Measurements from ENCODE around the gene HIVEP3. TPM values are rescaled to one million over a fixed set of nuclear protein-coding genes. Genes with fewer than 3 reads are reported as not detected.

HIVEP3 gene
- total RNA-seq, 2 experiments from 2014 or later: 18.6 to 20.4 TPM

- Mint-ChIP-seq H3K9me3 (no peaks in the 10 kb centered on the region), H3K4me3 (no peak overlapping the region), H3K4me1 (ENCODE audit: low read depth) (no peaks in the 10 kb centered on the region), H3K36me3 (ENCODE audit: low read depth) (no peaks in the 10 kb centered on the region), H3K27me3 (no peaks in the 10 kb centered on the region), H3K27ac (no peak overlapping the region)
- intact Hi-C loops (cut with micrococcal nuclease): no loop called here
- ChIA-PET POLR2A (no interaction called here), CTCF (no interaction called here)
- ATAC-seq (no peak), DNase-seq (no peak)
- TF ChIP-seq CTCF (IDR thresholded peaks at IDR 0.05): no peak
Measured at GRCh38 chr1:41468122-41468762, 450.5 kb downstream of the HIVEP3 start.

- no peak for TF ChIP-seq CTCF (IDR thresholded peaks at IDR 0.05)
- POLR2A ChIA-PET: no interaction called here
- Mint-ChIP-seq H3K4me1 (ENCODE audit: low read depth) (no peaks in the 10 kb centered on the region), H3K27me3 (no peaks in the 10 kb centered on the region), H3K27ac (no peak overlapping the region), H3K36me3 (ENCODE audit: low read depth) (no peaks in the 10 kb centered on the region), H3K9me3 (no peaks in the 10 kb centered on the region), H3K4me3 (no peak overlapping the region)
- ATAC-seq (no peak), DNase-seq (no peak)
- CTCF ChIA-PET: no interaction called here
- intact Hi-C loops (cut with micrococcal nuclease): no loop called here
Measured at GRCh38 chr1:41467673-41468072, 451.0 kb downstream of the HIVEP3 start.

DNA sequence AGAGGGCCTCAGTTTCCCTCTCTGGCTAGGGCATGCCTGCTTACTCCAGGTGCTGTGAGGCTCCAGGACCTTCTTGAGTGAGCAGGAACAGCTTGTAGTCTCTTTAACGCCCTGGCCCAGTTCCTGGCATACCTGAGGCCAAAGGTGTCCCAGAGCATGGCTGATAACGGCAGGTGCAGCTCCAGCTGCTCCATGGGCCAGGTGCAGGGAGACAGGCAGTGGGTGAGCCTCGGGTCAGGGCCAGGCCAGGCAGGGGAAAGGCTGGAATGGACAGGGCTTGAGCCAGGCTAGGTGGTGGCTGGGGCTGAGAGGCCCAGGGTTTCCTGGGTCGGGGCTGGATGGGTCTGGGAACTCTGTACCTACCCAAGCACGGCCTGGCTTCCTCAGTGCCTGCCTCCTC, 452.6 kb downstream of the HIVEP3 start:
- CTCF ChIA-PET: interaction anchor here (1.3 to 1.6 kb wide), 2 partner anchors 26 to 34 kb away, joined by 3 to 4 read pairs; no protein-coding TSS in a partner anchor
- POLR2A ChIA-PET: no interaction called here
- intact Hi-C loops (cut with micrococcal nuclease): no loop called here

GRCh38 chr1:41465741-41466140, 453.0 kb downstream of the HIVEP3 start:
- POLR2A ChIA-PET: no interaction called here
- H3K4me3 Mint-ChIP-seq: no peak overlapping the region
- H3K4me1 Mint-ChIP-seq (ENCODE audit: low read depth): no peaks in the 10 kb centered on the region
- CTCF ChIA-PET: interaction anchor here (1.3 to 1.6 kb wide), 2 partner anchors 27 to 33 kb away, joined by 3 to 4 read pairs; no protein-coding TSS in a partner anchor
- no peaks in the 10 kb centered on the region for H3K27me3 Mint-ChIP-seq
- ATAC-seq (no peak), DNase-seq (no peak)
- TF ChIP-seq CTCF (IDR thresholded peaks at IDR 0.05): no peak
- intact Hi-C loops (cut with micrococcal nuclease): no loop called here
- H3K36me3 Mint-ChIP-seq (ENCODE audit: low read depth): no peaks in the 10 kb centered on the region
- H3K9me3 Mint-ChIP-seq: no peaks in the 10 kb centered on the region
- H3K27ac Mint-ChIP-seq: no peak overlapping the region

More for the DNA sequence above, 452.6 kb downstream of the HIVEP3 start:
- no peak for ATAC-seq
- H3K4me1 Mint-ChIP-seq (ENCODE audit: low read depth): no peaks in the 10 kb centered on the region
- no peaks in the 10 kb centered on the region for H3K9me3 Mint-ChIP-seq
- no peak for TF ChIP-seq CTCF (IDR thresholded peaks at IDR 0.05)
- DNase-seq: no peak
- H3K36me3 Mint-ChIP-seq (ENCODE audit: low read depth): no peaks in the 10 kb centered on the region
- H3K27me3 Mint-ChIP-seq: no peaks in the 10 kb centered on the region
- no peak overlapping the region for H3K4me3 Mint-ChIP-seq
- no peak overlapping the region for H3K27ac Mint-ChIP-seq

DNA sequence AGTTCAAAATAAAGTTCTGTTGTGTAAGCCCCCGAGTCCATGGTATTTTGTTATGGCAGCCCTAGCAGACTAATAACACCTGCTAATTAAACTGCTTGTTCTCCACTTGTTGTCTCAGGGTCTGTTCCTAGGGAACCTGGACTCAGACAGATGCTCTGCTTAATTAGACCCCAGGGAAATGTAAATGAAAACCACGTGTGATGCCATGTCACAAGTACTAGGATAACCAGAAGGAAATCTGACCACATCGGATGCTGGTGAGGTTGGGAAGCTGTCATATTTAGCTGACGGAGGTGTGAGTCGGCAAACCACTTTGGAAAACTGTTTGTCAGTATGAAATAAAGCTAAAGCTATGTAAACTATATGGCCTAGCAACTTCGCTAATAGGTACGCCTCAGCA, 453.8 kb downstream of the HIVEP3 start:
- Mint-ChIP-seq H3K27ac (no peak overlapping the region), H3K9me3 (no peaks in the 10 kb centered on the region), H3K4me1 (ENCODE audit: low read depth) (no peaks in the 10 kb centered on the region), H3K4me3 (no peak overlapping the region), H3K36me3 (ENCODE audit: low read depth) (no peaks in the 10 kb centered on the region), H3K27me3 (no peaks in the 10 kb centered on the region)
- intact Hi-C loops (cut with micrococcal nuclease): no loop called here
- ChIA-PET CTCF (interaction anchor here (1.3 to 1.6 kb wide), 2 partner anchors 33 to 51 kb away, joined by 3 to 5 read pairs; no protein-coding TSS in a partner anchor), POLR2A (no interaction called here)
- ATAC-seq (no peak), DNase-seq (no peak)
- TF ChIP-seq CTCF (IDR thresholded peaks at IDR 0.05): no peak
